Right lobe of liver (tissue), 6 donors: ENCODE data around the gene XRCC4. TPM values are rescaled to one million over a fixed set of nuclear protein-coding genes. Genes with fewer than 3 reads are reported as not detected.

Experiments
- ATAC-seq, 4 donors: fragments of 200-7000 bp; cut with Tn5 transposase; one replicate each; pipeline ENCODE4 v1.9.1; 2020; ENCODE audit warnings: mild to moderate bottlenecking in 4 of 4, moderate library complexity in 4 of 4
- DNase-seq, 3 donors: peaks; one replicate each; pipeline ENCODE4 v3.0.0-alpha.2; 2020
- H3K27ac ChIP-seq, 3 donors: fragments of 200-600 bp; one replicate each; pipeline ENCODE4 v1.8.0; 2022
- H3K27me3 ChIP-seq, 2 donors: fragments of 200-600 bp; one replicate each; pipeline ENCODE4 v1.8.0; 2022
- H3K36me3 ChIP-seq, 4 donors: fragments of 200-600 bp; sonication (generic) in 1 of 4; one replicate each; pipeline versions ENCODE4 v1.5.1 to v1.8.0; 2017 to 2022; ENCODE audit warnings: control low read depth in 1 of 4
- H3K4me1 ChIP-seq, 4 donors: fragments of 200-600 bp; sonication (generic) in 1 of 4; one replicate each; pipeline versions ENCODE4 v1.5.1 to v1.8.0; 2017 to 2022; ENCODE audit warnings: control low read depth in 1 of 4
- H3K4me3 ChIP-seq, 3 donors: fragments of 200-600 bp; one replicate each; pipeline ENCODE4 v1.8.0; 2022
- H3K9me3 ChIP-seq, 4 donors: fragments of 200-600 bp; sonication (generic) in 1 of 4; one replicate each; pipeline versions ENCODE4 v1.5.1 to v1.8.0; 2017 to 2022; ENCODE audit warnings: control low read depth in 1 of 4
- CTCF ChIP-seq, 4 donors: fragments of 200-600 bp in 3 of 4; fragments of 450-650 bp in 1 of 4; IDR thresholded peaks; one replicate each; pipeline versions ENCODE4 v1.5.1 to v1.8.0; 2016 to 2022; ENCODE audit warnings: antibody characterized with exemption in 4 of 4, mild to moderate bottlenecking in 2 of 4
- POLR2A ChIP-seq: fragments of 450-650 bp; IDR thresholded peaks from one replicate; pipeline ENCODE4 v1.6.1; 2017; ENCODE audit warnings: antibody characterized with exemption, mild to moderate bottlenecking
- WGBS: methylation state at CpG from one replicate; pipeline ENCODE4 v1.1.6; 2018; ENCODE audit warnings: low coverage, low lambda C conversion rate; ENCODE audit not compliant: insufficient coverage; ENCODE audit errors: missing lambda C conversion rate; 5-methylcytosine and 5-hydroxymethylcytosine counted together
- intact Hi-C, 2 donors: fragments of 100-400 bp; cut with DNase I; formaldehyde crosslinking; loops; one replicate each; pipeline versions ENCODE4 v1.11.2 to v1.14.1; 2022
- total RNA-seq, 6 experiments: library from RNA; depleted of rRNA in 2 of 6; stranded (reverse); fragments of >200 nt in 2 of 6; fragmentation: NEBNext Ultra II Directional in 3 of 6; extraction: Animal tissue kit (Norgen Biotek cat#: 25700) in 3 of 6; gene quantifications; one replicate each; pipeline versions ENCODE4 v1.1.0 to v1.2.4, GENCODE V29; 2016 to 2023
- donor health status: DM: no; HTN: yes; CAD: no.
- donor health status: DM: no; HTN: no; CAD: no.
- donor health status: DM: no; HTN: no; CAD: no.
- donor health status: DM: no; HTN: yes; CAD: no.
- donor health status: DM: no; HTN: yes; CAD: no.

Gene XRCC4
- total RNA-seq, 6 experiments from 2014 or later: 1.6 to 4.8 (median 2.5) TPM

- WGBS: 65% methylated on average over 2 of the region's 2 CpGs
- intact Hi-C loops: no loop called here
- Histone ChIP-seq H3K9me3 (no peaks in the 10 kb centered on the region), H3K36me3 (no peaks in the 10 kb centered on the region), H3K4me3 (no peak overlapping the region), H3K27me3 (no peaks in the 10 kb centered on the region), H3K27ac (no peak overlapping the region), H3K4me1 (no peaks in the 10 kb centered on the region)
- DNase-seq (no peak), ATAC-seq (no peak)
- no peak for TF ChIP-seq CTCF (IDR thresholded peaks at IDR 0.05)
- no peak for TF ChIP-seq POLR2A
Observed at GRCh38 chr5:83156001-83156400, 78.7 kb downstream of the XRCC4 start.

GRCh38 chr5:83157163-83157562, 79.8 kb downstream of the XRCC4 start:
- no peaks in the 10 kb centered on the region for H3K27me3 ChIP-seq
- intact Hi-C loops: no loop called here
- H3K9me3 ChIP-seq: no peaks in the 10 kb centered on the region
- no peaks in the 10 kb centered on the region for H3K4me1 ChIP-seq
- TF ChIP-seq POLR2A: no peak
- TF ChIP-seq CTCF (IDR thresholded peaks at IDR 0.05): no peak
- 56% methylated on average over 2 of the region's 2 CpGs for WGBS
- ATAC-seq (no peak), DNase-seq (no peak)
- H3K27ac ChIP-seq: no peak overlapping the region
- no peak overlapping the region for H3K4me3 ChIP-seq
- H3K36me3 ChIP-seq: no peaks in the 10 kb centered on the region

- Histone ChIP-seq H3K9me3 (no peaks in the 10 kb centered on the region), H3K4me1 (no peaks in the 10 kb centered on the region), H3K27me3 (no peaks in the 10 kb centered on the region), H3K36me3 (no peaks in the 10 kb centered on the region), H3K4me3 (no peak overlapping the region), H3K27ac (no peak overlapping the region)
- DNase-seq (no peak), ATAC-seq (no peak)
- TF ChIP-seq POLR2A (no peak), CTCF (IDR thresholded peaks at IDR 0.05) (no peak)
- WGBS: 55% methylated on average over 3 of the region's 3 CpGs
- intact Hi-C loops: no loop called here
Observed at GRCh38 chr5:83162601-83163000, 85.3 kb downstream of the XRCC4 start.

DNA sequence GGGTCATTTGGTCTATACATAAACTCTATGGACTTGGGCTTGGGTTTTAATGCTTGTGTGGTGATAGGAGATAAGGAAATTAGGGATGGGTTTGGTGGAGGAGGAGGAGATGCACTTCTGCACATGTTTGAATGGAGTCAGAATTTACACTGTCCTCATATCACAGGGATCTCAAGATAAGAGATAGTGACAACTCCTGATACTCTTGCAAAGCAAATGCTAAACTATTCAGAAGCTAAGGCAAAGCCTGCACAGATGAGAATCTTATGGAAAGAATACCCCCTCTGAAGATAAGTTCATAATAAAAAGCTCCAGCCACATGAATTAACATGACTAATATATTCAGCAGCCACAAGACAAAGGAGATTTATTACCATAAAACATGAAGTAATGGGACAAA, 90.2 kb downstream of the XRCC4 start:
- TF ChIP-seq POLR2A (no peak), CTCF (IDR thresholded peaks at IDR 0.05) (no peak)
- Histone ChIP-seq H3K4me1 (peaks cover 0 to 10% (median 0%) of the 10 kb centered on the region in 4 donors), H3K36me3 (no peaks in the 10 kb centered on the region), H3K27ac (no peak overlapping the region), H3K27me3 (no peaks in the 10 kb centered on the region), H3K9me3 (no peaks in the 10 kb centered on the region), H3K4me3 (no peak overlapping the region)
- DNase-seq (no peak), ATAC-seq (no peak)
- intact Hi-C loops: no loop called here
